ENCODE measurements around the gene DYNLL2.

DNA sequence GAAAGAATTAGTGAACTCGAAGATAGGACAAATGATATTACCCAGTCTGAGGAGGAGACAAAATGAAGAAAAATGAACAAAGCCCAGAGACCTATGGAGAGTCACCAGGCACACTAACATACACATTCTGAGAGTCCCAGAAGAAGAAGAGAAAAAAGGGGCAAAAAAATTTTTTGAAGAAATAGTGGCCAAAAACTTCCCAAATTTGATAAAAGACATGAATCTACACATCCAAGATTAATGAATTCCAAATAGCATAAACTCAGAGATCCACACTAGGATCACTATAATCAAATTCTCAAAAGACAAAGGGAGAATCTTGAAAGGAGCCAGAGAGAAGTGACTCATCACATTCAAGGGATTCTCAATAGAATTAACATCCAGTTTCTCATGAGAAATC is 61.6 kb downstream of the DYNLL2 start:
- no peak for TF ChIP-seq EZH2phosphoT487 (IDR thresholded peaks at IDR 0.05; ENCODE audit: borderline replicate concordance, low read depth, low read length)
- TF ChIP-seq, protein P1, sequence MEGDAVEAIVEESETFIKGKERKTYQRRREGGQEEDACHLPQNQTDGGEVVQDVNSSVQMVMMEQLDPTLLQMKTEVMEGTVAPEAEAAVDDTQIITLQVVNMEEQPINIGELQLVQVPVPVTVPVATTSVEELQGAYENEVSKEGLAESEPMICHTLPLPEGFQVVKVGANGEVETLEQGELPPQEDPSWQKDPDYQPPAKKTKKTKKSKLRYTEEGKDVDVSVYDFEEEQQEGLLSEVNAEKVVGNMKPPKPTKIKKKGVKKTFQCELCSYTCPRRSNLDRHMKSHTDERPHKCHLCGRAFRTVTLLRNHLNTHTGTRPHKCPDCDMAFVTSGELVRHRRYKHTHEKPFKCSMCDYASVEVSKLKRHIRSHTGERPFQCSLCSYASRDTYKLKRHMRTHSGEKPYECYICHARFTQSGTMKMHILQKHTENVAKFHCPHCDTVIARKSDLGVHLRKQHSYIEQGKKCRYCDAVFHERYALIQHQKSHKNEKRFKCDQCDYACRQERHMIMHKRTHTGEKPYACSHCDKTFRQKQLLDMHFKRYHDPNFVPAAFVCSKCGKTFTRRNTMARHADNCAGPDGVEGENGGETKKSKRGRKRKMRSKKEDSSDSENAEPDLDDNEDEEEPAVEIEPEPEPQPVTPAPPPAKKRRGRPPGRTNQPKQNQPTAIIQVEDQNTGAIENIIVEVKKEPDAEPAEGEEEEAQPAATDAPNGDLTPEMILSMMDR (conservative IDR thresholded peaks at IDR 0.05; ENCODE audit: low read length), result no peak

Measured in OCI-LY7 (cell line).